Skin of body (tissue), 1 donor: ENCODE measurements around the gene PON2. TPM values are rescaled to one million over a fixed set of nuclear protein-coding genes. Genes with fewer than 3 reads are reported as not detected.

ENCODE experiments used
- total RNA-seq: library from RNA; depleted of rRNA; stranded (reverse); fragments of >200 nt; gene quantifications from one replicate; pipeline ENCODE4 v1.2.3, GENCODE V29; 2014

PON2 gene
- total RNA-seq, 1 donor from 2014 or later, result 80.1 TPM

Other genes starting within 250 kb of the PON2 start
- gene PON1, start 110.5 kb downstream of the PON2 start, total RNA-seq, result 0.10 TPM
- 11.2 TPM for gene PON3, start 38.7 kb downstream of the PON2 start, total RNA-seq
- gene ASB4, start 50.9 kb upstream of the PON2 start, total RNA-seq, result 2.9 TPM
- gene PDK4, start 161.5 kb upstream of the PON2 start, total RNA-seq, result 34.8 TPM